Loucy (cell line): ENCODE data around the gene INPP5K.

Source experiments
- CTCF ChIP-seq: fragments of 200-600 bp; sonication (generic); conservative IDR thresholded peaks from 2 replicates; pipeline ENCODE4 v1.5.1; 2014; ENCODE audit warnings: mild to moderate bottlenecking, antibody characterized with exemption, low read length
- EZH2phosphoT487 ChIP-seq: fragments of 200-600 bp; IDR thresholded peaks from 2 replicates; pipeline ENCODE4 v1.6.1; 2018; ENCODE audit warnings: antibody characterized with exemption, mild to moderate bottlenecking, moderate library complexity, borderline replicate concordance

GRCh38 chr17:1494736-1495253 lies 21.6 kb downstream of the INPP5K start:
- no peak for TF ChIP-seq EZH2phosphoT487
- no peak for TF ChIP-seq CTCF
